B cell (primary cell): ENCODE measurements around the gene CCDC78. TPM values are rescaled to one million over a fixed set of nuclear protein-coding genes. Genes with fewer than 3 reads are reported as not detected.

Source experiments
- ATAC-seq: fragments of 200-7000 bp; cut with Tn5 transposase; one replicate; pipeline ENCODE4 v1.10.0; 2021; ENCODE audit warnings: low read depth, mild to moderate bottlenecking, moderate number of reproducible peaks, moderate library complexity
- CTCF ChIA-PET: fragments of 350-600 bp; sonication (Branson Sonifier 250); formaldehyde crosslinking; loops from one replicate; lab custom pipeline; 2021; ENCODE audit warnings: antibody characterized with exemption, inconsistent platforms; lab: Charles Lee
- POLR2A ChIA-PET: fragments of 350-600 bp; sonication (Branson Sonifier 250); formaldehyde crosslinking; loops from one replicate; lab custom pipeline; 2021; ENCODE audit warnings: antibody characterized with exemption; lab: Charles Lee
- DNase-seq: peaks from one replicate; pipeline ENCODE4 v3.0.0; 2013
- H2AFZ ChIP-seq: 2 replicates; pipeline ENCODE4 v1.6.1; 2012; ENCODE audit warnings: mild to moderate bottlenecking, low read depth, low read length; ENCODE audit not compliant: insufficient read depth, poor library complexity, severe bottlenecking
- H3K27ac ChIP-seq, 2 donors: 1 replicate in 1 of 2; 2 replicates in 1 of 2; pipeline ENCODE4 v1.5.1; 2012 to 2013; ENCODE audit warnings: low read length in 2 of 2, mild to moderate bottlenecking in 2 of 2, moderate library complexity in 1 of 2
- H3K27me3 ChIP-seq, 4 experiments: fragments of 200-600 bp in 1 of 4; sonication (generic) in 1 of 4; replicated peaks in 1 of 4; 1 replicate in 2 of 4; 2 replicates in 2 of 4; pipeline versions ENCODE4 v1.6.1 to v1.7.0; 2013 to 2016; ENCODE audit warnings: low read length in 3 of 4, mild to moderate bottlenecking in 2 of 4, mixed read lengths in 1 of 4, moderate library complexity in 1 of 4; ENCODE audit not compliant: insufficient read depth in 4 of 4, control insufficient read depth in 3 of 4; ENCODE audit errors: control extremely low read depth in 1 of 4
- H3K36me3 ChIP-seq, 2 experiments: replicated peaks in 1 of 2; 1 replicate in 1 of 2; 2 replicates in 1 of 2; pipeline versions ENCODE4 v1.6.1 to v1.7.1; 2013; ENCODE audit warnings: low read length in 1 of 2; ENCODE audit not compliant: insufficient read depth in 2 of 2, control insufficient read depth in 1 of 2; ENCODE audit errors: control extremely low read depth in 1 of 2, extremely low read depth in 1 of 2
- H3K4me1 ChIP-seq, 2 donors: fragments of 200-600 bp in 1 of 2; sonication (generic) in 1 of 2; 1 replicate in 1 of 2; 2 replicates in 1 of 2; pipeline versions ENCODE4 v1.5.1 to v1.6.1; 2013 to 2017; ENCODE audit warnings: low read length in 2 of 2; ENCODE audit not compliant: control insufficient read depth in 2 of 2, insufficient read depth in 2 of 2
- H3K4me2 ChIP-seq: replicated peaks from 2 replicates; pipeline ENCODE3; 2012; ENCODE audit warnings: mild to moderate bottlenecking, low read depth, low read length; ENCODE audit not compliant: poor library complexity, severe bottlenecking
- H3K4me3 ChIP-seq, 5 experiments: fragments of 200-600 bp in 1 of 5; sonication (generic) in 1 of 5; 1 replicate in 3 of 5; 2 replicates in 2 of 5; pipeline versions ENCODE4 v1.5.1 to v1.7.0; 2011 to 2016; ENCODE audit warnings: low read length in 4 of 5, mild to moderate bottlenecking in 4 of 5, low read depth in 2 of 5, control low read depth in 1 of 5, moderate library complexity in 1 of 5; ENCODE audit not compliant: insufficient read depth in 1 of 5; ENCODE audit errors: control extremely low read depth in 1 of 5, extremely low read depth in 1 of 5
- H3K79me2 ChIP-seq: fragments of 200-600 bp; sonication (generic); one replicate; pipeline ENCODE4 v1.6.0; 2016; ENCODE audit warnings: low read length; ENCODE audit not compliant: control insufficient read depth, insufficient read depth
- H3K9ac ChIP-seq: fragments of 200-600 bp; sonication (generic); 2 replicates; pipeline ENCODE4 v1.6.1; 2017; ENCODE audit warnings: mild to moderate bottlenecking, low read length, moderate library complexity
- H3K9me3 ChIP-seq, 3 donors: one replicate each; pipeline versions ENCODE4 v1.6.1 to v1.7.1; 2013; ENCODE audit warnings: low read length in 2 of 3; ENCODE audit not compliant: control insufficient read depth in 2 of 3, insufficient read depth in 1 of 3; ENCODE audit errors: control extremely low read depth in 1 of 3
- H4K20me1 ChIP-seq: 2 replicates; pipeline ENCODE4 v1.6.0; 2012; ENCODE audit warnings: mild to moderate bottlenecking, low read length; ENCODE audit not compliant: insufficient read depth, control insufficient read depth, poor library complexity, severe bottlenecking
- H3K27ac Mint-ChIP-seq: one replicate; pipeline ENCODE4 v1.8.0; 2021; ENCODE audit warnings: mixed read lengths
- H3K27me3 Mint-ChIP-seq: one replicate; pipeline ENCODE4 v1.8.0; 2021; ENCODE audit warnings: mixed read lengths
- H3K4me1 Mint-ChIP-seq: one replicate; pipeline ENCODE4 v1.8.0; 2021; ENCODE audit warnings: mixed read lengths
- H3K4me3 Mint-ChIP-seq: one replicate; pipeline ENCODE4 v1.8.0; 2021; ENCODE audit warnings: mixed read lengths
- H3K9me3 Mint-ChIP-seq: one replicate; pipeline ENCODE4 v1.8.0; 2022; ENCODE audit warnings: mixed read lengths; ENCODE audit not compliant: insufficient read depth
- CTCF ChIP-seq: fragments of 200-600 bp; IDR thresholded peaks from one replicate; pipeline ENCODE4 v1.8.0; 2022; ENCODE audit warnings: antibody characterized with exemption, mild to moderate bottlenecking
- EZH2 ChIP-seq: IDR thresholded peaks from 2 replicates; pipeline ENCODE4 v1.6.1; 2012; ENCODE audit warnings: borderline replicate concordance, low read depth, mild to moderate bottlenecking, moderate library complexity, low read length; ENCODE audit not compliant: insufficient read depth, poor library complexity, severe bottlenecking
- WGBS: methylation state at CpG from one replicate; pipeline ENCODE4 v1.1.5; 2013; ENCODE audit warnings: missing lambda C conversion rate; ENCODE audit not compliant: insufficient coverage; 5-methylcytosine and 5-hydroxymethylcytosine counted together
- intact Hi-C: fragments of 100-400 bp; cut with micrococcal nuclease; formaldehyde crosslinking; loops from one replicate; pipeline ENCODE4 v1.10.0; 2022
- polyA plus RNA-seq: library from polyadenylated mRNA; depleted of rRNA; stranded (reverse); fragments of >200 nt; gene quantifications from 2 replicates; pipeline ENCODE4 v1.2.3, GENCODE V29; 2012
- total RNA-seq, 2 donors: library from RNA; stranded (reverse); fragments of 120-200 nt in 1 of 2; gene quantifications; 1 replicate in 1 of 2; 2 replicates in 1 of 2; pipeline versions ENCODE4 v1.2.3 to v1.2.4, GENCODE V29; 2013 to 2022

The CCDC78 gene
- total and polyA plus RNA-seq, 2 donors (not counting 1 experiment from before 2014, with no cell fraction given): 11.8 to 34.2 TPM

DNA sequence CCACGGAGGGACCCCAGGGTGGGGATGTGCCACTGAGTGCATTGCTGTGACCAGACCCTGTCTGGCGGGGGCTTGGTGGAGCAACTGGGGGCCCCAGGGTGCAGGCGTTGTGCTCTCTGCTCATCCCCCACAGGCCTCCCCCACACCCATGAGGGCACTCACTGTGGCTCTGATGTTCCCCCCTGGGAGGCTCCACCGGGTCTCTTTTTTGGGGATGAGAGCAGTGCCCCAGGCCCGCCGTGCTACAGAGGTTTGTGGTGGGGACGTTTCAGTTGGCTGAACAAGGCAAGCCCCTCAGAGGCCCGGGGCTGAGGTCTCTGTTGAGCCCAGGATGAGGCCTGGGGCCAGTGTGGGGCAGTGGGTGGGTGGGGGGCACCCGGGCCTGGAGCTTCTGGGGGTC is 2.5 kb downstream of the CCDC78 start:
- H3K4me3 Mint-ChIP-seq: no peak overlapping the region
- peaks cover 28% of the 10 kb centered on the region for H3K4me1 Mint-ChIP-seq
- no peak overlapping the region for H3K27ac ChIP-seq
- no peak for DNase-seq
- H3K79me2 ChIP-seq: no peaks in the 10 kb centered on the region
- H3K27me3 Mint-ChIP-seq: no peaks in the 10 kb centered on the region
- H2AFZ ChIP-seq: no peak overlapping the region
- H3K9me3 ChIP-seq: peaks cover 0 to 3% (median 0%) of the 10 kb centered on the region in 3 donors
- intact Hi-C loops: loop anchor here (5.0 kb wide), 1 partner anchor 41 kb away; the partner anchor contains the start of genes JMJD8 and STUB1
- H3K9ac ChIP-seq: no peak overlapping the region
- ChIA-PET CTCF (interaction anchor here (1.4 kb wide), 1 partner anchor 14 kb away, joined by 3 read pairs; no protein-coding TSS in a partner anchor), POLR2A (interaction anchor here (1.4 kb wide), 1 partner anchor 14 kb away, joined by 3 read pairs; no protein-coding TSS in a partner anchor)
- 16% methylated on average over 8 of the region's 9 CpGs for WGBS
- no peaks in the 10 kb centered on the region for H3K27me3 ChIP-seq
- peaks cover 25 to 51% of the 10 kb centered on the region in 2 donors for H3K4me1 ChIP-seq
- ATAC-seq: no peak
- H3K36me3 ChIP-seq: no peaks in the 10 kb centered on the region
- no peaks in the 10 kb centered on the region for H3K9me3 Mint-ChIP-seq
- no peak overlapping the region for H3K4me3 ChIP-seq
- peaks cover 16% of the 10 kb centered on the region for H4K20me1 ChIP-seq
- no peak overlapping the region for H3K4me2 ChIP-seq
- H3K27ac Mint-ChIP-seq: no peak overlapping the region
- no peak for TF ChIP-seq EZH2
- TF ChIP-seq CTCF: no peak

- POLR2A ChIA-PET: no interaction called here
- Histone ChIP-seq H3K9ac (no peak overlapping the region), H3K4me1 (peaks cover 22 to 47% of the 10 kb centered on the region in 2 donors)
Observed at GRCh38 chr16:722835-723633, 3.2 kb downstream of the CCDC78 start.

More at GRCh38 chr16:722835-723633, 3.2 kb downstream of the CCDC78 start:
- TF ChIP-seq EZH2 (no peak), CTCF (no peak)
- peaks cover 26% of the 10 kb centered on the region for H3K4me1 Mint-ChIP-seq
- Histone ChIP-seq H3K9me3 (peaks cover 0 to 3% (median 0%) of the 10 kb centered on the region in 3 donors), H3K36me3 (no peaks in the 10 kb centered on the region), H3K27ac (peak overlapping the region in 1 of 2 donors; percentile 9), H3K79me2 (no peaks in the 10 kb centered on the region), H3K27me3 (no peaks in the 10 kb centered on the region), H3K4me2 (no peak overlapping the region), H4K20me1 (peaks cover 16% of the 10 kb centered on the region), H2AFZ (no peak overlapping the region), H3K4me3 (no peak overlapping the region)
- WGBS: 89% methylated on average over 18 of the region's 24 CpGs
- intact Hi-C loops: loop anchor here (5.0 kb wide), 1 partner anchor 41 kb away; the partner anchor contains the start of genes JMJD8 and STUB1
- DNase-seq: no peak
- H3K27ac Mint-ChIP-seq: peak overlapping the region; percentile 41
- H3K4me3 Mint-ChIP-seq: peak overlapping the region; percentile 44
- ATAC-seq: no peak
- CTCF ChIA-PET: interaction anchor here (0.9 to 3.8 kb wide), 6 partner anchors 9 to 689 kb away, joined by 3 to 26 read pairs (median 3); partner anchors contain the start of gene CIAO3
- no peaks in the 10 kb centered on the region for H3K9me3 Mint-ChIP-seq
- H3K27me3 Mint-ChIP-seq: no peaks in the 10 kb centered on the region
